ENCODE measurements around the gene PON2. TPM values are rescaled to one million over a fixed set of nuclear protein-coding genes. Genes with fewer than 3 reads are reported as not detected.
"Not testable (repeated sequence)": the region's sequence is repeated elsewhere in the genome, so short reads cannot be mapped to it uniquely, and the experiment has no call there.

Gene PON2
- total and polyA plus RNA-seq, 7 experiments from 2014 or later, result 1.6 to 11.3 (median 6.7) TPM

- peaks cover 0 to 4% of the 10 kb centered on the region in 2 donors for H3K27me3 ChIP-seq (ENCODE audit: control insufficient read depth in 2 of 2, insufficient read depth in 2 of 2, low read length in 2 of 2)
- no peaks in the 10 kb centered on the region for H3K4me1 ChIP-seq (ENCODE audit: control insufficient read depth in 2 of 2, insufficient read depth in 2 of 2, low read length in 2 of 2)
- Mint-ChIP-seq H3K9me3 (peaks cover 0 to 27% (median 11%) of the 10 kb centered on the region in 11 donors), H3K27ac (no peak overlapping the region), H3K36me3 (peaks cover 0 to 5% (median 0%) of the 10 kb centered on the region in 5 donors), H3K4me3 (no peak overlapping the region), H3K27me3 (peaks cover 11 to 37% (median 27%) of the 10 kb centered on the region in 5 donors), H3K4me1 (no peaks in the 10 kb centered on the region)
- DNase-seq (no peak), ATAC-seq (no peak)
- no peaks in the 10 kb centered on the region for H3K9me3 ChIP-seq (ENCODE audit: control insufficient read depth in 2 of 3, low read length in 3 of 3)
- intact Hi-C loops (cut with micrococcal nuclease), result no loop called here
- ChIA-PET POLR2A (no interaction called here), CTCF (no interaction called here)
- H3K27ac ChIP-seq (ENCODE audit: low read depth, low read length), result no peak overlapping the region
- no peaks in the 10 kb centered on the region for H3K36me3 ChIP-seq (ENCODE audit: control insufficient read depth in 2 of 3, insufficient read depth in 3 of 3, low read length in 3 of 3)
- no peak overlapping the region for H3K4me3 ChIP-seq (ENCODE audit: low read length)
Measured at GRCh38 chr7:95389516-95389915, 45.3 kb downstream of the PON2 start.

- H3K36me3 Mint-ChIP-seq; POLR2A ChIA-PET; H3K4me1 ChIP-seq (ENCODE audit: control insufficient read depth in 2 of 2, insufficient read depth in 2 of 2, low read length in 2 of 2); H3K9me3 ChIP-seq (ENCODE audit: control insufficient read depth in 2 of 3, low read length in 3 of 3); DNase-seq; H3K36me3 ChIP-seq (ENCODE audit: control insufficient read depth in 2 of 3, insufficient read depth in 3 of 3, low read length in 3 of 3); H3K27me3 ChIP-seq (ENCODE audit: control insufficient read depth in 2 of 2, insufficient read depth in 2 of 2, low read length in 2 of 2); H3K27ac Mint-ChIP-seq; H3K27ac ChIP-seq (ENCODE audit: low read depth, low read length); CTCF ChIA-PET; intact Hi-C loops (cut with micrococcal nuclease); H3K4me1 Mint-ChIP-seq; H3K4me3 ChIP-seq (ENCODE audit: low read length); ATAC-seq; H3K4me3 Mint-ChIP-seq: not testable (repeated sequence)
- H3K27me3 Mint-ChIP-seq, result peaks cover 0 to 13% (median 5%) of the 10 kb centered on the region in 5 donors
- H3K9me3 Mint-ChIP-seq, result peaks cover 0 to 31% (median 9%) of the 10 kb centered on the region in 11 donors
Measured at GRCh38 chr7:95379457-95379856, 55.4 kb downstream of the PON2 start.

- Mint-ChIP-seq H3K27me3 (peaks cover 2 to 13% (median 5%) of the 10 kb centered on the region in 5 donors), H3K4me1 (peaks cover 0 to 2% (median 0%) of the 10 kb centered on the region in 7 donors), H3K36me3 (no peaks in the 10 kb centered on the region), H3K27ac (no peak overlapping the region), H3K9me3 (peaks cover 0 to 21% (median 6%) of the 10 kb centered on the region in 11 donors), H3K4me3 (no peak overlapping the region)
- ChIA-PET POLR2A (no interaction called here), CTCF (no interaction called here)
- intact Hi-C loops (cut with micrococcal nuclease), result no loop called here
- H3K9me3 ChIP-seq (ENCODE audit: control insufficient read depth in 2 of 3, low read length in 3 of 3), result no peaks in the 10 kb centered on the region
- ATAC-seq (no peak), DNase-seq (no peak)
- no peaks in the 10 kb centered on the region for H3K4me1 ChIP-seq (ENCODE audit: control insufficient read depth in 2 of 2, insufficient read depth in 2 of 2, low read length in 2 of 2)
- no peaks in the 10 kb centered on the region for H3K27me3 ChIP-seq (ENCODE audit: control insufficient read depth in 2 of 2, insufficient read depth in 2 of 2, low read length in 2 of 2)
- no peak overlapping the region for H3K4me3 ChIP-seq (ENCODE audit: low read length)
- no peak overlapping the region for H3K27ac ChIP-seq (ENCODE audit: low read depth, low read length)
- no peaks in the 10 kb centered on the region for H3K36me3 ChIP-seq (ENCODE audit: control insufficient read depth in 2 of 3, insufficient read depth in 3 of 3, low read length in 3 of 3)
Measured at GRCh38 chr7:95376632-95377400, 58.0 kb downstream of the PON2 start.

GRCh38 chr7:95375591-95376257 is 59.1 kb downstream of the PON2 start:
- H3K27ac ChIP-seq (ENCODE audit: low read depth, low read length), result no peak overlapping the region
- peaks cover 0 to 2% (median 0%) of the 10 kb centered on the region in 7 donors for H3K4me1 Mint-ChIP-seq
- H3K9me3 Mint-ChIP-seq, result peaks cover 0 to 19% (median 6%) of the 10 kb centered on the region in 11 donors
- H3K36me3 ChIP-seq (ENCODE audit: control insufficient read depth in 2 of 3, insufficient read depth in 3 of 3, low read length in 3 of 3), result no peaks in the 10 kb centered on the region
- DNase-seq (no peak), ATAC-seq (no peak)
- no peaks in the 10 kb centered on the region for H3K4me1 ChIP-seq (ENCODE audit: control insufficient read depth in 2 of 2, insufficient read depth in 2 of 2, low read length in 2 of 2)
- H3K9me3 ChIP-seq (ENCODE audit: control insufficient read depth in 2 of 3, low read length in 3 of 3), result no peaks in the 10 kb centered on the region
- no peaks in the 10 kb centered on the region for H3K36me3 Mint-ChIP-seq
- intact Hi-C loops (cut with micrococcal nuclease), result no loop called here
- peaks cover 2 to 11% (median 5%) of the 10 kb centered on the region in 5 donors for H3K27me3 Mint-ChIP-seq
- no peaks in the 10 kb centered on the region for H3K27me3 ChIP-seq (ENCODE audit: control insufficient read depth in 2 of 2, insufficient read depth in 2 of 2, low read length in 2 of 2)
- no peak overlapping the region for H3K27ac Mint-ChIP-seq
- ChIA-PET CTCF (no interaction called here), POLR2A (no interaction called here)
- no peak overlapping the region for H3K4me3 Mint-ChIP-seq
- H3K4me3 ChIP-seq (ENCODE audit: low read length), result no peak overlapping the region

- ATAC-seq (no peak), DNase-seq (no peak)
- H3K4me3 Mint-ChIP-seq, result no peak overlapping the region
- Histone ChIP-seq H3K27me3 (ENCODE audit: control insufficient read depth in 2 of 2, insufficient read depth in 2 of 2, low read length in 2 of 2) (no peaks in the 10 kb centered on the region), H3K4me1 (ENCODE audit: control insufficient read depth in 2 of 2, insufficient read depth in 2 of 2, low read length in 2 of 2) (no peaks in the 10 kb centered on the region), H3K4me3 (ENCODE audit: low read length) (no peak overlapping the region), H3K36me3 (ENCODE audit: control insufficient read depth in 2 of 3, insufficient read depth in 3 of 3, low read length in 3 of 3) (no peaks in the 10 kb centered on the region), H3K27ac (ENCODE audit: low read depth, low read length) (no peak overlapping the region), H3K9me3 (ENCODE audit: control insufficient read depth in 2 of 3, low read length in 3 of 3) (no peaks in the 10 kb centered on the region)
- no peak overlapping the region for H3K27ac Mint-ChIP-seq
- intact Hi-C loops (cut with micrococcal nuclease), result no loop called here
- H3K27me3 Mint-ChIP-seq, result peaks cover 4 to 6% (median 6%) of the 10 kb centered on the region in 5 donors
- no peaks in the 10 kb centered on the region for H3K36me3 Mint-ChIP-seq
- peaks cover 0 to 2% (median 0%) of the 10 kb centered on the region in 7 donors for H3K4me1 Mint-ChIP-seq
- ChIA-PET CTCF (interaction anchor here (0.7 kb wide), 1 partner anchor 136 kb away, joined by 3 read pairs; no protein-coding TSS in a partner anchor), POLR2A (no interaction called here)
- peaks cover 0 to 12% (median 2%) of the 10 kb centered on the region in 11 donors for H3K9me3 Mint-ChIP-seq
Measured at GRCh38 chr7:95373323-95373722, 61.5 kb downstream of the PON2 start.

- ATAC-seq (no peak), DNase-seq (no peak)
- H3K27me3 Mint-ChIP-seq, result peaks cover 0 to 16% (median 4%) of the 10 kb centered on the region in 5 donors
- H3K27ac ChIP-seq (ENCODE audit: low read depth, low read length), result no peak overlapping the region
- no peaks in the 10 kb centered on the region for H3K36me3 Mint-ChIP-seq
- CTCF ChIA-PET, result no interaction called here
- POLR2A ChIA-PET, result no interaction called here
- H3K36me3 ChIP-seq (ENCODE audit: control insufficient read depth in 2 of 3, insufficient read depth in 3 of 3, low read length in 3 of 3), result no peaks in the 10 kb centered on the region
- no peaks in the 10 kb centered on the region for H3K4me1 ChIP-seq (ENCODE audit: control insufficient read depth in 2 of 2, insufficient read depth in 2 of 2, low read length in 2 of 2)
- H3K27ac Mint-ChIP-seq, result no peak overlapping the region
- no peaks in the 10 kb centered on the region for H3K4me1 Mint-ChIP-seq
- H3K4me3 Mint-ChIP-seq, result no peak overlapping the region
- peaks cover 0 to 2% (median 0%) of the 10 kb centered on the region in 11 donors for H3K9me3 Mint-ChIP-seq
- H3K9me3 ChIP-seq (ENCODE audit: control insufficient read depth in 2 of 3, low read length in 3 of 3), result no peaks in the 10 kb centered on the region
- no peak overlapping the region for H3K4me3 ChIP-seq (ENCODE audit: low read length)
- intact Hi-C loops (cut with micrococcal nuclease), result no loop called here
- no peaks in the 10 kb centered on the region for H3K27me3 ChIP-seq (ENCODE audit: control insufficient read depth in 2 of 2, insufficient read depth in 2 of 2, low read length in 2 of 2)
Measured at GRCh38 chr7:95368235-95368634, 66.6 kb downstream of the PON2 start.
